Non-pigmented ciliary epithelial cell (primary cell): ENCODE data around the gene CWC27.
"Not testable (repeated sequence)": the region's sequence is repeated elsewhere in the genome, so short reads cannot be mapped to it uniquely, and the experiment has no call there.

Experiments used
- DNase-seq: peaks from one replicate; pipeline ENCODE4 v3.0.0-alpha.2; 2010; ENCODE audit warnings: low read depth

Gene CWC27

DNA sequence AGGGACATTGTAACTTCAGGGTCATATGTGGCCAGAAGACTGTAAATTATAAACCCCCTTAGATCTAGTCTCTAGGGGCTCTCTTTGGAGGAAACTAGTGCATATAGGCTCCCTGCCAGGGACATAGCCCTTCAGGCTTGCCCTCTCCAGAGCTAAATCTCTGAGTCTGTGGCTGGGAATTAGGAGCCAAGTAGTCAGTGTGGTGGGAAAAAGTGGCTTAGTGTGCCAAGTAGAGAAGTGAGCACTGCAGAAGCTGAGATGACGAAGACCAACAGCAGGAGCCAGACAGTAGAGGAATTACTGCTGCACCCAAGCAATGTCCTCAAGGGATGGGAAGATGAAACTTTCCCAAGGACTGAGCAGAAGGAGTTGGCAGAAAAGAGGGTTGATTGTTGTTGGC, 71.2 kb downstream of the CWC27 start:
- DNase-seq, result no peak

DNA sequence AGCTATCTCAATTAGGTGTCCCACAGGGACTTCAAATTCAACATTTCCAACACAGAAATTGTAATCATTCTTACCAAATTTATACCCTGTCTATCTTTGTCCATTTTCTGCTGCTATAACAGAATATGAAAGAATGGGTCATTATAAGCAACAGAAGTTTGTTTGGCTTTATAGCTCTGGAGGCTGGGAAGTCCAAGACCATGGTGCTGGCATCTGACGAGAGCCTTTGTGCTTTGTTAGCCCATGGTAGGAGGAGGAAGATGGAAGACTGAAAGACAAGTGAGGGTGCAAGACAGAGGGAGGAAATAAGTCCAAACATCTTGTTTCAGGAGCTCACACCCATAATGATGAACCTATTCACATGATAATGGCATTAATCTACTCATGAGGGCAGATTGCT, 72.2 kb downstream of the CWC27 start:
- DNase-seq, result no peak

DNA sequence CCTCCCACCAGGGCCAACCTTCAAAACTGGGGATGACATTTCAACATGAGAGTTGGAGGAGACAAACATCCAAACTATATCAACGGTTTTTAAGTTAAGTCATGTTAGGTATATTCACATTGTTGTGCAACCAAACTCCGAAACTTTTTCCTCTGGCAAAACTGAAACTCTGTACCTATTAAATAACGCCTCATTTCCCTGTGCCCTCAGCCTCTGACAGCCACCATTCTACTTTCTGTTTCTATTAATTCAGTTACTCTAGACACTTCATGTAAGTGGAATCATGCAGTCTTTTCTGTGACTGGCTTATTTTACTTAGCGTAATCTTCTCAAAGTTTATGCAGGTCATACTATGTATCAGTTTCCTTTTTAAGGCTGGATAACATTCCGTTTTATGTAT, 85.0 kb downstream of the CWC27 start:
- no peak for DNase-seq

DNA sequence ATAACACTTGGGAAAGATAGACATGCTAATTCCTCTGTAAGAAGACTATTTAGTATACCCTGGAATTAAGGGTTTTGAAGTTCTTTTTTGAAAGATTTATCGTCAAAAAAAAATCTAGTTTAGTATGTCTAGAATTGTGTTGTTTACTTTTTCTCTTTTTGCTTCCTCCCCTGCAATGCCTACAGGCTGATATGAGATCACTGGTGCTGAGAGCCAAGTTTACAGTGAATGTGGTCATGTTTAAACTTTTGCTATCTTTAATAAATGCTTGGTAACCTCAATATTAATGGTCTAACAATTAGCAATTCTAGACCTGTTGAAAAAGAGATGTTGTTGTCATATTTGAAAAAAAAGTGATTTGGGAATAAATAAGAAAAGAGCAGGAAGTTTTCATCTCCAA, 86.1 kb downstream of the CWC27 start:
- DNase-seq, result no peak

DNA sequence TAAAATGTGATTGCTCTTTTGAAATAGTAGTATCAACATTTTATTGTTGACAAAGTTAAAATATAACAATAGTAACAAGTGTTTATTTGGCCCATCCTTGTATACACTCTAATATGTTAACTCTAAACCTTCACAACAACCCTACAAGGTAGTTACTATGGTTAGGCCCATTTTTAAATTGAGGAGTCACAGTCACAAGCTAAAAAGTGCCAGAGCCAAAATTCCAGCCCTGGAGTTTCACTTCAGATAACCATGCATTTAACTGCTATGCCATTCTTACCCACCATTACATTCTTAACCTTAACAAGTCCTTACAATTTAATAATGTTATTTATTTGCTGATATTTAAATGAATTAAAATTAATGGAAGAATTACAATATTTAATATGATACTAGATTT, 91.2 kb downstream of the CWC27 start:
- no peak for DNase-seq

DNA sequence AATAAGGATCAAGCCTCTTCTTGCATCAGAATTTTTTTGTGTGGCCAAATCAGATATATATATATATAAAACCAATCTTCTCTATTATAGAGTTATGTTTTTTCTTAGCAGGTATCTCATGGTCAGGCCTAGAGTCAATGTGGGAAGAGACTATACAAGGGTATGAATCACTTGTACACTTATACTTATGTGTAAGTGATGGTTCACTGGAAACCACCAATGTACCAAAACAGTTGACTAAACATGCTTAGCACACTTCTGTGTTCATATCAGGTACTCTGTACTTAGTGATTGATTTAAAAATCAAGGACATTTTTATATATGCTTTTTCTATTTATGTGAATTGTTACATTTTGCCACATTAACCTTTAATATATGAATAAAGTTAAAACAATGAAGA, 92.6 kb downstream of the CWC27 start:
- no peak for DNase-seq

DNA sequence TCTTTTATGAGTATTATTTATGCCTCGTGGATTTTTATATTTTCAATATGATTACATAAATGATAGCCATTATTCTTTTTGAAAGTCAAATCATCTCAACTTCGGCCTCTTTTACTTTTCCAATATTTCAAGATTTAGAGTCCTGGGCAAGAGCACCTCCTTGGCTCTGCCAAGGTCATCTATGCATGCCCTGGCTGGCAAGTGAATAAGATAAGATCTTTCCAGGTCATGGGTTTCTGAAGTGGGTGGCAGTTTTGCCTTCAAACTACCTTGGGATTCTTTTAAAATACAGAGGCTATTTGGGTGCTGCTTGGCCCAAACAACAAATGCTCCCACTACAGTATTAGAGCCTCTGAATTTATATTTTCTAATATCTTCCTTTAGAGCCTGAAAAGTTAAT, 95.4 kb downstream of the CWC27 start:
- no peak for DNase-seq

DNA sequence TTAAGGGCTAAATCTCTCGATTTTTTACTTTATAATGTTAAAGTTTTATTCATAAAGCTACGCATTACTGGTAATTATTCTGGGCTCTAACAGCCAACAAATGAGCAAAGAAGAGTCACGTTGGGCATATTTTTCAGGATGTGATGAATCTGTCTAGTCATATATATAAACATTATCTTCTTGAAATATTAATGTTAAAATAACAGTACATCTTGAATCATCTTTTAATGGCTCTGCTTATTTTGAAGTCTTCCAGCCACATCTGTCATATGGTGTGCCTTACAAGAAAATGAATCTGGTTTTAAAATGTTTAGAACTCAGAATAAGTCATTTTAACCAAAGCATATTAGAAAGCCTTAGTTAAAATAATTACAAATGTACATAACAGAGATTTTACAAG, 96.9 kb downstream of the CWC27 start:
- no peak for DNase-seq

DNA sequence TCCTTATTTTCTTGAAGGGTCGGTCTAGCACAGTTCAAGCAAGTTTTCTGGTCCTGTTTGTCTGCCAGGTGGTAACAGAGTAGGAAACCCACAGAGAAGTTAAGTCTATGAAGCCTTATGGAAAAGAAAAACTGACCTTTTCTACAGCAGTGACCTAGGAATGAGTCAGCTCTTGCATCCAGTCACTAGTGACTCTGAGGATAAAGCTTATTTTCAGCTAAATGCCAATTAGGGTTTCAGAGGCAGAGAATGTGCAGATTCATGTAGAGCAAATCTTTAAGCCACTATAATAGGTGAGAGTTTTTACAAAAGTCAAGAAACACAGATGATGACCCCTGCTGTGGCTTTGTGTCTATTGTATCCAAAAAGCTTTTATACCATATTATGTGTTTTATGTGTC, 100.7 kb downstream of the CWC27 start:
- peak; percentile 48 for DNase-seq

DNA sequence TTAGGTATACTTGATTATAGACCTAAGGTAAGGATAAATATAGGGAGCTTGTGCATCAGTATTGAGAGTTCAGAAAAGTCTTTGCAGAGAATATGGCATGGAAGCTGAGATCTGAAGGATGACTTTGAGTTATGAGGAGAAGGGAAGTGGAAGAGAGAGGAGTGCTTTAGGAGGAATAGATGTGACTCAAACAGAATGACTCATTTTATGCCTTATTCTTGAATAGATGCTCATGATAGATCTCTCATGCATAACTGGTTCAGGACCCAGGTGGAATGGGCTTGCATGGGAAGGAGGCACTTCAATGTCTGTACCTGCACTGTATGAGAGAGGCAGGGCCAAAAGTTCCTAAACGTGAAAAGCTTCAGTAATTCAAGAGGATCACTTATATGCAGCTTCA, 103.3 kb downstream of the CWC27 start:
- no peak for DNase-seq

DNA sequence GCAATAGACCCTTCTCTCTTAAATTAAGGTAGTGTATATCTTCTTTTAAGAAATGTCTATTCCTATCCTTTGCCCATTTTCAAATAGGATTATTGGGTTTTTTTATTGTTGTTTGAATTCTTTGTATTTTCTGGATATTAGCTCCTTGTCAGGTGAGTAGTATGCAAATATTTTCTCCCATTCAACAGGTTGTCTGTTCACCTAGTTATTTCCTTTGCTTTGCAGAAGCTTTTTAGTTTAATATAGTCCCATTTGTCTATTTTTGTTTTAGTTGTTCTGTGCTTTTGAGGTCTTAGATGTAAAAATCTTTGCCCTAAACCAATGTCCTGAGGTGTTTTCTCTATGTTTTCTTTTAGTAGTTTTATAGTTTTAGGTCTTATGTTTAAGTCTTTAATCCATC, 104.7 kb downstream of the CWC27 start:
- DNase-seq, result no peak

DNA sequence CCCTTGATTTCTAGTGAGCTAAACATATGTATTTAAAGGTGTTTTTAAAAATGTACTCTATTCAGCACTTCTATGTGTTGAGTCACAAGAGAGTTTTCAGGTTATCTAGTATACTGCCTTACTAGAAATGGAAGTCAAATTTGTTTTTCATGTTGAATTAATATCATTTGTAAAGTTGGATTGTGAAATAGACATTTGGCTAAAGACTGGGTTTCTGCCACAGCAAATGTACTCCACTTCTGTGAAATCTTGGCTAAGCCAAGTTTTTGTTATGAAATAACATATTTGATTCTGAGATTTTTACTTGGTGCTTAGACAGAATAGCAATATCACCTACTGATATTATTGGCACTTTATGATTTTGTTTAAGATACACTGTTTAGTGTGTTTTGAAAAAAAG, 106.0 kb downstream of the CWC27 start:
- no peak for DNase-seq

DNA sequence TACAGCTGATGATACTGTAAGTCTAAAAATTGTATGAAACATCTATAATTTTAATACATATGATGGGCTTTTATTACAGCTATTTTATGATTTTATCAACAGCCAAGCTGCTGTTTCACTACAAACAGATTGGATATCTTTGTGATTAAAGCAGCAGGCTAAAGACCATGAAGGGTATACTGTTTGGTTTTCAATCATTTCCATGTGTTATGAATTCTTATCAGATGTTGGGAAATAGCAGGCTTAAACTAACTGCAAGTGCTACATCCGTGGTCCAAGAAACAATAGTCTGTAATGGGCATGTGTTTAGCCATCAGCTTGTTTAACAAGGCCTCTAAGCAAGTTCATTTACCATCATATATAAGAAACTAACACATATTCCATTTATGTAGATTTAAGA, 107.5 kb downstream of the CWC27 start:
- DNase-seq, result no peak

DNA sequence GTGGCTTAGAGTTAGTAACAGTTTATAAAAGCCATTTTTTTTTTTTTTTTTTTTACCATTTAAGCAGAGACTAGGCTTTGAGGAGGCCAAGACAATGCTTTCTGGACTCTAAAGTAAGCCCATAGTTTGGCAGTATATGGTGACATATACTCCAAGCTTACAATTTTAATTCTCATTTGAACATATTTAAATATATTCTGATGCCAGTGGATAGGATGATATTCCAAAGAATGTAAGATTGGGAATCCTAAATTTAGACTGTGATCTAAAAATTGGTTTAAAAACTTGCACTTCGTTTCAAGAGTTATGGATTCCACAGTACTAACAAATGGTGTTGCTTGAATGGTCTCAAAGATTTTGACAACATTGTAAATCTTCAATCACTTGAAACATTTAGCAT, 112.1 kb downstream of the CWC27 start:
- no peak for DNase-seq

DNA sequence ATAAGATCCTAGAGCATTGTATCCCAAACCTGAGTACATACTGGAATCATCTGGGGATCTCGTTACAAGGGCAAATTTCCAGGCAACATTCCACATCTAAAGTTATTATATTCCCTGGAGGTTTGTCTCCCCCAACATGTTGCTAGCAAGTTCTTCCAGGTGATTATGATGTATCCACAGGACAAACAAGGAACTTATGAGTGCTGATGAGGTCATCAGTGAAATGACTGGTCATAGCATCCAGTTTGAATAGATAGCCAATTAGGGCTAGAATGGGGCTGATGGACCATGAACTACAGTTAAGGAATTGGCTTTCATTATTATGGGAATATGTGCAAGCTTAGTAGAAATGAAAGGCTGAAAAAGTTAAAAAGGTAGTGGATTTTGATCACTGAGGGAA, 115.2 kb downstream of the CWC27 start:
- no peak for DNase-seq

DNA sequence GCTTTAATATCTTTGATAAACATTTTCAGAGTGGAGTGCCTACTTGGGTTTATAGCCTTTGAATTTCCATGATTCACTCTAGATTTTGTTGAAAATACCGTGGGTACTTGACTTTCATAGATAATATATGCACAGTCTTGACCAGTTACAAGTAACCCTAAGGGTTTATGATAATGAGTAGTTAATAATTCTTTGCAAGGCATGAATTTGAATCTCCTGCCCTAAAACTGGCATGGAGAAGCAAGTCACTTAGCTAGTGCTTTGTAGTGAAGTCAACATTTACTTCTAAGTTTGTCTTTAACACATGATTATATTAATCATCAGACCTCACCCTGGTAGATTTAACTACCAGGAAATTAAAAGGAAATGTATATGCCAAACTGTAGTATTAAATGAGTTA, 115.8 kb downstream of the CWC27 start:
- DNase-seq, result no peak

DNA sequence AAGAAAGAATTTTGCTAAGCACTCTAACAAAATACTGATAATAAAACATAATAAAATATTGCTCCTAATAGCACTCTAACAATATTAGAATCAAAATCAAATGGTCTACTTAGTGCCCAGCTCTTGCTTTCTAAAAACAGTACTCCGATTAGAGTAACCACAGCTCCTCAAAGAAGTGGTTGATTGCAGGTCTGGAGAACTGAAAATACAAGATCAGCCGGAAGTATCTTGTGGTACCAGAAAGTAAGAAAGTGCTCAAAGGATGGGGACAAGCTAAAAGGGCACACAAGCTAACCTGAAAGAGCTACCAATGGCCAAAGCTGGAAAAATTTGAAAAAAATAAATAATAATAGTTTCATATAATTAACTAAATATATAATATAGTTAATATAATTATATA, 119.2 kb downstream of the CWC27 start:
- no peak for DNase-seq

DNA sequence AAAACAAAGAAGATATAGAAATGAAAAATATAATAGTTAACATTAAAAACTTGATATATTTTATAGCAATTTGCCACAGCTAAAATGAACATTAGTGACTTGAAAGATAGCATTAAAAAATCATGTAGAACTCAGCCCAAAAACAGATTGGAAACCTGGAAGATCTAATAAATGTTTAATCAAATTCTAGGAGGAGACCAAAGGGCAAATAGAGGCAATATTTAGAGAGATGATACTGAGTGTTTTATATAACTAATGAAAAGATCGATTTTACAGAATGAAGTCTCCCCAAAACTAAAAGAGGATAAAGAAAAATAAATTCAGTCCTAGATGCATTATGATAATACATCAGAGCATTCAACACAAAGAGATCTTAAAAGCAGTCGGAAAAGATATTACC, 127.0 kb downstream of the CWC27 start:
- no peak for DNase-seq

DNA sequence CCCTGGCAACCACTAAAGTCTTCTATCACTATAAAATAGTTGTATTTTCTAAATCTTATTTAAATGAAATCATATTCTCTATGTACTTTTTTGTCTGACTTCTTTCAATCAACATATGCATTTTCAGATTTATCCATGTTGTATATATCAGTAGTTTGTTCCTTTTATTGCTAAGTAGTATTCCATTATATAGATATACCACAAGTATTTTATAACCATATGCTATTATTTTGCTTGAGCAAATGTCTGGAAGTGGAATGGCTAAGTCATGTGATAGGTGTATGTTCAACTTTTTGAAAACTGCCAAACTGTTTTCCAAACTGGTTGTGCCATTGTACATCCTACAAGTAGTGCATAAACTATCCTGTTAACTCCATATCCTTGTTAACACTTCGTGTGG, 131.1 kb downstream of the CWC27 start:
- DNase-seq, result no peak

DNA sequence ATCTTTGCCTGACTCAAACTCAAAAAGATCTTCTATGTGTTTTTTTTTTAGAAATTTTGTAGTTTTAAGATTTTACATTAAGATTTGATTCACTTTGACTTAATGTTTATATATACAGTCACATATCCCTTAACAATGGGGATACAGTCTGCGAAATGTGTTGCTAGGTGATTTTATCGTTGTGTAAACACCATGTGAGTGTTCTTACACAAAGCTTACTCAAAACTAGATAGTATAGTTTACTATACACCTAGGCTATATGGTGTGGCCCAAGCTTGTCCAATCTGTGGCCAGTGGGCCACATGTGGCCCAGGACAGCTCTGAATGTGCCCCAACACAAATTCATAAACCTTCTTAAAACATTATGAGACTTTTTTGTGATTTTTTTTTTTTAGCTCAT, 131.9 kb downstream of the CWC27 start:
- DNase-seq, result no peak

DNA sequence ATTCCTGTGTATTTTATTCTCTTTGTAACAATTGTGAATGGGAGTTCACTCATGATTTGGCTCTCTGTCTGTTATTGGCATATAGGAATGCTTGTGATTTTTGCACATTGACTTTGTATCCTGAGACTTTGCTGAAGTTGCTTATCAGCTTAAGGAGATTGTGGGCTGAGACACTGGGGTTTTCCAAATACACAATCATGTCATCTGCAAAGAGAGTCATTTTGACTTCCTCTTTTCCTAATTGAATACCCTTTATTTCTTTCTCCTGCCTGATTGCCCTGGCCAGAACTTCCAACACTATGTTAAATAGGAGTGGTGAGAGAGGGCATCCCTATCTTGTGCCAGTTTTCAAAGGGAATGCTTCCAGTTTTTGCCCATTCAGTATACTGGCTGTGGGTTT, 138.7 kb downstream of the CWC27 start:
- DNase-seq, result not testable (repeated sequence)

DNA sequence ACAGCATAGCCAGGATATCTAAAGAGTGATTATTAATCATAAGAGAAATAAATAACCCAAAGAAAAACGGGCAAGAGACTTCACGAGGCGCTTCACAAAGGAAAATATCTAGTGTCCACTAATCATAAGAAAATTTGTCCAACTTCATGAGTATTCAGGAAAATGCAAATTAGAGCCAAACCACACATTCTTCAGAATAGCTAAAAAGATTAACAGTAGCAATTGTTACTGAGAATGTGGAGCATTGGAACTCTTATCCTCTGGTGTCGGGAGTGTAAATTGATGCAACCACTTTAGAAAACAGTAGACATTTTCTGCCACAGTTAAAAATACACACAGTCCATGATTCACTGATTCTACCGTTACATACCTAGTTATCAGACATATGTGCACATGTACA, 145.7 kb downstream of the CWC27 start:
- DNase-seq, result peak; percentile 31

DNA sequence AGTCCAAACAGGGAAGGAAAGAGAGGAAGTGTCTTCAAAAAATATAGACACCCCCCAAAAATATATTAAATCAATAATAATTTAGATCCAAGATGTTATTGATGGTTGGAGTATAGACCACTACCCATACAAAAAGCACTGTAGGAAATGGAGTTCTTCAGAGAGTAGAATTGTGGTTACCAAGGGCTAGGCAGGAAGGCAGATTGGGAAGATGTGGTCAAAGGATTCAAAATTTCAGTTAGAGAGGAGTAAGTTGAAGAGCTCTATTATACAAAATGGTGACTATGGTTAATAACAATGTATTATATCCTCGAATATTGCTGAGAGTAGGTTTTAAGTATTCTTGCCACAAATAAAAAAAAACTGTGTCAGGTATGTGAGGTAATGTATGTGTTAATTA, 149.4 kb downstream of the CWC27 start:
- DNase-seq, result no peak

DNA sequence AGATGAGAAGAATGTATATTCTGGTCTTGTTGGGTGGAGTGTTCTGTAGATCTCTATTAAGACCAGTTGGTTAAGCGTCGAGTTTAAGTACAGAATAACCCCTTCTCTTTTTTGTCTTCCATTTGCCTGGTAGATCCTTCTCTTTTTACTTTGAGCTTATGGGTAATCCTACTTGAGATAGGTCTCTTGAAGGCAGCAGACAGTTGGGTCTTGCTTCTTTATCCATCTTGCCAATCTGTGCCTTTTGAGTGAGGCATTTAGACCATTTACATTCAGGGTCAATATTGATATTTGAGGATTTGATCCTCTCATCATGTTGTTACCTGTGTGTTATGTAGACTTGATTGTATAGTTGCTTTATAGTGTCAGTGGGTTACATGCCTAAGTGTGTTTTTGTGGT, 152.7 kb downstream of the CWC27 start:
- DNase-seq, result no peak

DNA sequence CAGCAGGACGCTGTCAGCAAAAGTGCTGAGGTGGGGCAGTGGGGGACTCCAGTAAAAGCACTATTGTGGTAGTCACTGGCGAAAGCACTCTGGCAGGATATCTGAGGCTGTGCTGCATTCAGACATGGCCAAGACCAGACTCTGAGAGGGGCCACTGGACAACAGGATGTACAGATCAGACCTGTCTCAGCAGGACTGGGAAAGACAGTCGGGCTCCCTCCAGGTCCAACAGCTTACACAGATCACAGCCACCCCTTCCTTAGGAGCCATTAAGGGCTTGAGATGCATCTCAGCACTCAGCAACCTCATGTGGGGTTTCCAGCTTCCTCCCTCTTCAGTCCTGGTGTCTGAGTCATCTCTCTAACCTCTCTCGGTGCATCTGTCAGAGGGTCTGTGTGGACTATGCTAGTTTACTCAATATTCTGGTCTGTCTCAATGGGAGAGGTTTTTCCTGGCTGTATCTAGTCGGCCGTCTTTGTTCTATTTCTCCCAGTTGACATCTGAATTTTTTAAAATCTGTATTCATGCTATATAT, 154.5 kb downstream of the CWC27 start:
- no peak for DNase-seq
